HEK293 (cell line): ENCODE measurements around the gene MCRIP2.

Source experiments
- CTCF ChIA-PET: fragments of 350-600 bp; formaldehyde crosslinking; extraction: SDS; loops from one replicate; lab custom pipeline; 2021; ENCODE audit warnings: antibody characterized with exemption; lab: Yijun Ruan, JAX
- POLR2A ChIA-PET: fragments of 300-600 bp; formaldehyde crosslinking; extraction: SDS; loops from one replicate; lab custom pipeline; 2020; ENCODE audit warnings: antibody characterized with exemption, inconsistent platforms; lab: Yijun Ruan, JAX
- H3K27ac ChIP-seq: fragments of 200-500 bp; sonication (Bioruptor generic); 2 replicates; pipeline ENCODE4 v1.5.1; 2014; ENCODE audit warnings: low read depth, low read length, control low read depth, inconsistent platforms; ENCODE audit errors: extremely low read depth
- H3K36me3 ChIP-seq, 2 experiments: fragments of 200-500 bp in 1 of 2; sonication (Bioruptor generic) in 1 of 2; 1 replicate in 1 of 2; 2 replicates in 1 of 2; pipeline ENCODE4 v1.5.1; 2014 to 2017; ENCODE audit warnings: inconsistent platforms in 2 of 2, low read length in 2 of 2; ENCODE audit not compliant: control insufficient read depth in 2 of 2, insufficient read depth in 1 of 2
- H3K4me1 ChIP-seq: fragments of 200-500 bp; sonication (Bioruptor generic); 2 replicates; pipeline ENCODE4 v1.5.1; 2014; ENCODE audit warnings: mild to moderate bottlenecking, low read length, inconsistent platforms; ENCODE audit not compliant: control insufficient read depth, insufficient read depth
- H3K4me3 ChIP-seq: 2 replicates; pipeline ENCODE4 v1.5.1; 2011; ENCODE audit warnings: low read depth, mild to moderate bottlenecking, control low read depth, low read length, moderate library complexity
- H3K9me3 ChIP-seq: fragments of 200-500 bp; sonication (Bioruptor generic); 2 replicates; pipeline ENCODE4 v1.5.1; 2014; ENCODE audit warnings: low read depth, low read length, inconsistent platforms; ENCODE audit not compliant: control insufficient read depth, insufficient read depth
- EGR2 ChIP-seq: fragments of 450-650 bp; formaldehyde crosslinking; IDR thresholded peaks from 2 replicates; pipeline ENCODE4 v1.5.1; 2016; ENCODE audit warnings: low read depth, missing biosample characterization, missing genetic modification characterization
- KLF1 ChIP-seq: fragments of 450-650 bp; formaldehyde crosslinking; IDR thresholded peaks from 2 replicates; pipeline ENCODE4 v1.5.1; 2016; ENCODE audit warnings: missing biosample characterization, missing genetic modification characterization
- KLF7 ChIP-seq: fragments of 450-650 bp; formaldehyde crosslinking; IDR thresholded peaks from 2 replicates; pipeline ENCODE4 v1.5.1; 2016; ENCODE audit warnings: missing biosample characterization, missing genetic modification characterization, borderline replicate concordance
- PRDM1 ChIP-seq: fragments of 450-650 bp; formaldehyde crosslinking; IDR thresholded peaks from 2 replicates; pipeline ENCODE4; 2016; ENCODE audit warnings: missing biosample characterization, missing genetic modification characterization
- ZNF138 ChIP-seq: fragments of 450-650 bp; formaldehyde crosslinking; IDR thresholded peaks from 2 replicates; pipeline ENCODE4 v1.5.1; 2016; ENCODE audit warnings: missing biosample characterization, missing genetic modification characterization, borderline replicate concordance
- ZNF146 ChIP-seq: fragments of 450-650 bp; formaldehyde crosslinking; IDR thresholded peaks from 2 replicates; pipeline ENCODE4 v1.5.1; 2016; ENCODE audit warnings: missing biosample characterization, missing genetic modification characterization
- ZNF184 ChIP-seq: fragments of 450-650 bp; IDR thresholded peaks from 2 replicates; pipeline ENCODE4 v1.5.1; 2018; ENCODE audit warnings: missing biosample characterization, mild to moderate bottlenecking, missing genetic modification characterization
- ZNF521 ChIP-seq: fragments of 450-650 bp; formaldehyde crosslinking; IDR thresholded peaks from 2 replicates; pipeline ENCODE4 v1.5.1; 2017; ENCODE audit warnings: missing biosample characterization, mild to moderate bottlenecking, missing genetic modification characterization
- ZSCAN16 ChIP-seq: fragments of 450-650 bp; formaldehyde crosslinking; IDR thresholded peaks from 2 replicates; pipeline ENCODE4 v1.5.1; 2016; ENCODE audit warnings: missing biosample characterization, missing genetic modification characterization
- ZSCAN18 ChIP-seq: fragments of 450-650 bp; formaldehyde crosslinking; IDR thresholded peaks from 2 replicates; pipeline ENCODE4 v1.5.1; 2016; ENCODE audit warnings: missing biosample characterization, missing genetic modification characterization
- TF ChIP-seq, protein P1 (sequence below): fragments of 450-650 bp; formaldehyde crosslinking; IDR thresholded peaks from 2 replicates; pipeline ENCODE4 v1.5.1; 2016; ENCODE audit warnings: missing biosample characterization, missing genetic modification characterization
- TF ChIP-seq, protein P2 (sequence below): fragments of 450-650 bp; formaldehyde crosslinking; conservative IDR thresholded peaks from 2 replicates; pipeline ENCODE4 v1.5.1; 2016; ENCODE audit warnings: low read depth, missing biosample characterization, missing genetic modification characterization

MCRIP2 gene

DNA sequence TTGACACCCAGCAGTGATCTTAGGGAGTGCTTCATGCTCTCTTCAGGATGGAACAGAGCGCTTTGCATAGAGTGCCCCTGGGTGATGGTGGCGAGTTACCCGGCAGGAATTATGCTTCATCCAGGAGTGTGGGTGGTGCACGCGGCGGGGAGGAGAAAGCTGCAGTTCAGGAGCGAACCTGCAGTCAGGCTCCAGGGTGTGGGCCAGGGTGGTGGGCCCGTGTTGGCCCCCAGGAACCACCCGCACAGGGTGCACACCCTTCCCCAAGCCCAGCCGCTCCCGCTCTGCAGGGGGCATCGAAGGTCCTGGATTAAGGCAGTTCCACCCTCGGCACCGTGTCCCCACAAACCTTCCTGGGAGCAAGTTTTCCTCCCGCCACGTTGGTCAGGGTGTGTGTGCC lies 47.8 kb upstream of the MCRIP2 start (continued):
- TF ChIP-seq ZSCAN18 (no peak), ZNF184 (no peak), PRDM1 (tag by site-specific recombination) (no peak), ZNF138 (tag by site-specific recombination) (no peak)

DNA sequence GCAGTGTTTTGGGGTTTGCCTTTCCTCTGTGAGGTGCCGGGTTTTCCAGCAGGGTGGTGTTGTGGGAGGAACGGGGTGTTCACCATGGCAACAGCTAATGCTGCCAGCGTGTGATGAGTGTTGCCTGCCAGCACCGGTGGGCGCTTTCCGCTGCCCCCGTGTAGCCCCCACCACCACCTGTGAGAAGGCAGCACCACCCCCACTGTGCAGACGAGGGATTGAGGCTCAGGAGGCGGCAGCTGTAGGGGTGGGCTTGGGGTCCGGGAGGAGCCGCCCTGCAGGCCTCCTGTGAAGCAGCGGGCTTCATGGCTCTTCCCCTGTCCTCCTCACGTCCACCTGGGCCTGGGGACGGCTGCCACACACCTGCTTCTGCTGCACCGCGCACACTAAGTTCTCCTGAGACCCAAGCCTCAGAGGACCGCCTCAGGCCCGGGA lies 46.5 kb upstream of the MCRIP2 start:
- Histone ChIP-seq H3K27ac (no peak overlapping the region), H3K9me3 (no peaks in the 10 kb centered on the region), H3K4me1 (peaks cover 10% of the 10 kb centered on the region; the same call in 1 of the 2 replicates), H3K36me3 (peaks cover 0 to 21% of the 10 kb centered on the region in 2 experiments; a peak in 1 of 3 replicates), H3K4me3 (no peak overlapping the region)
- no peak for TF ChIP-seq ZNF146 (tag by site-specific recombination)
- 0 out of 2 replicates have a peak, but pooled peaks have one; percentile 23 for TF ChIP-seq EGR2 (tag by site-specific recombination)
- ChIA-PET POLR2A (no interaction called here), CTCF (interaction anchor here (0.7 to 1.1 kb wide), 2 partner anchors 18 to 87 kb away, joined by 3 read pairs; no protein-coding TSS in a partner anchor)

DNA sequence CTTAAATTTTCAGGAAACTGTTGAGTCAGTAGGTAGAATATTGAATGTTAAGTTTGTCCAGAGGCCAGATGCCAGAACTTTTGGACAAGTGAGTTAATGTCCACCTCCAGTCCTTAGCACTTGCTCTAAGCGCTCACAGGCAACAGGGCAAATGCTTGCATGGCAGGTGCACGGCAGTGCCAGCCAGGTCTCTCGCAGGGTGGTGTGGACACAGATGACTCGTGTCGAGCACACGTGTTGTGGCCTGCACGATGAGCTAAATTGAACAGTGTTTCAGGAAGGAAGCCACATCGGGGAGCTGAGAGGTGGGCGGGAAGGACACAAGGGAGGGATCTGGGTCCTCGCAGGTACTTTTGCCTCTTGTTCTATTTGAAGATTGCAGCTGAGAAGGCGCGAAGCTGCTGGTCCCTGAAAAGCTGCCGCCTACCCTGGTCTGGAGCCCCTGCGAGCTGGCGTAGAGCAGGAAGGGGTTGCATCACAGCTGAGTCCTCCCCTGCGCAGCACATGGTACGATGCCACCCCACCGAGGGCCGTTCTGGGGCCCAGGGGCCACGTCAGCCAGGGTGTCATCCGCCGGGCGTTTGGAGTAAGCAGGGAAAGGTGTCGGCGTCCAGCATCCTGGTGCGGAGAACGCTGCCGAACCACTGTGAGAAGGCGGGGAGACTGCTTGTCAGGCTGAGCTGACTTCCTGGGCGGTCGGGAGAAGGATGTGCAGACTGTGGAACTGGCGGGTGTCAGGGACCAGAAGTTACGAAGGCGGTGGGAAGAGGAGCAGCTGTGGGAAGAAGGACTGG lies 45.5 kb upstream of the MCRIP2 start:
- H3K27ac ChIP-seq = no peak overlapping the region
- H3K4me1 ChIP-seq = peaks cover 6% of the 10 kb centered on the region; the same call in 1 of the 2 replicates
- H3K36me3 ChIP-seq = peaks cover 0 to 21% of the 10 kb centered on the region in 2 experiments; a peak in 1 of 3 replicates
- POLR2A ChIA-PET = interaction anchor here (0.7 kb wide), 1 partner anchor 37 kb away, joined by 3 read pairs; no protein-coding TSS in a partner anchor
- TF ChIP-seq, protein P1, sequence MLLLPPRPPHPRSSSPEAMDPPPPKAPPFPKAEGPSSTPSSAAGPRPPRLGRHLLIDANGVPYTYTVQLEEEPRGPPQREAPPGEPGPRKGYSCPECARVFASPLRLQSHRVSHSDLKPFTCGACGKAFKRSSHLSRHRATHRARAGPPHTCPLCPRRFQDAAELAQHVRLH (tag by site-specific recombination) = no peak
- TF ChIP-seq, protein P2, sequence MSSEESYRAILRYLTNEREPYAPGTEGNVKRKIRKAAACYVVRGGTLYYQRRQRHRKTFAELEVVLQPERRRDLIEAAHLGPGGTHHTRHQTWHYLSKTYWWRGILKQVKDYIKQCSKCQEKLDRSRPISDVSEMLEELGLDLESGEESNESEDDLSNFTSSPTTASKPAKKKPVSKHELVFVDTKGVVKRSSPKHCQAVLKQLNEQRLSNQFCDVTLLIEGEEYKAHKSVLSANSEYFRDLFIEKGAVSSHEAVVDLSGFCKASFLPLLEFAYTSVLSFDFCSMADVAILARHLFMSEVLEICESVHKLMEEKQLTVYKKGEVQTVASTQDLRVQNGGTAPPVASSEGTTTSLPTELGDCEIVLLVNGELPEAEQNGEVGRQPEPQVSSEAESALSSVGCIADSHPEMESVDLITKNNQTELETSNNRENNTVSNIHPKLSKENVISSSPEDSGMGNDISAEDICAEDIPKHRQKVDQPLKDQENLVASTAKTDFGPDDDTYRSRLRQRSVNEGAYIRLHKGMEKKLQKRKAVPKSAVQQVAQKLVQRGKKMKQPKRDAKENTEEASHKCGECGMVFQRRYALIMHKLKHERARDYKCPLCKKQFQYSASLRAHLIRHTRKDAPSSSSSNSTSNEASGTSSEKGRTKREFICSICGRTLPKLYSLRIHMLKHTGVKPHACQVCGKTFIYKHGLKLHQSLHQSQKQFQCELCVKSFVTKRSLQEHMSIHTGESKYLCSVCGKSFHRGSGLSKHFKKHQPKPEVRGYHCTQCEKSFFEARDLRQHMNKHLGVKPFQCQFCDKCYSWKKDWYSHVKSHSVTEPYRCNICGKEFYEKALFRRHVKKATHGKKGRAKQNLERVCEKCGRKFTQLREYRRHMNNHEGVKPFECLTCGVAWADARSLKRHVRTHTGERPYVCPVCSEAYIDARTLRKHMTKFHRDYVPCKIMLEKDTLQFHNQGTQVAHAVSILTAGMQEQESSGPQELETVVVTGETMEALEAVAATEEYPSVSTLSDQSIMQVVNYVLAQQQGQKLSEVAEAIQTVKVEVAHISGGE (tag by site-specific recombination) = no peak
- TF ChIP-seq EGR2 (tag by site-specific recombination) = 0 out of 2 replicates have a peak, but pooled peaks have one; percentile 8
- no peaks in the 10 kb centered on the region for H3K9me3 ChIP-seq
- no peak overlapping the region for H3K4me3 ChIP-seq
- CTCF ChIA-PET = no interaction called here

DNA sequence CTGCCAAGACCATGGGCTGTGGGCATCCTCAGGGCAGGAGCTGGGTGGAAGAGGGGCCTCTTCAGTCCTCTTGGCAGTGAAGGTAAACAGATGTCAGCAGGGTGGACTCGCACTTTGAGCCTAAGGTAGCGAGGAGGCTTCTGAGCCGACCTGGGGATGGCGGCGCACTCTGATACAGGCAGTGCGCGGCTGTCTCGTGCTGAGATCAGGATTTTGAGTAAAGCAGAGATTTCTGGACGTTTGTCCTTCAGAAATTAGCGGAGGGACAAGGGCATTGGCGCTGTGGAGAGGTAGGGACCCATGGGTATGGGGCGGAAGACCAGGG lies 44.9 kb upstream of the MCRIP2 start:
- TF ChIP-seq KLF1 (no peak), ZSCAN16 (tag by site-specific recombination) (no peak), KLF7 (tag by site-specific recombination) (no peak), ZNF521 (no peak)
- Histone ChIP-seq H3K27ac (no peak overlapping the region), H3K9me3 (no peaks in the 10 kb centered on the region), H3K4me1 (peaks cover 6% of the 10 kb centered on the region; the same call in 1 of the 2 replicates), H3K36me3 (peaks cover 0 to 21% of the 10 kb centered on the region in 2 experiments; a peak in 1 of 3 replicates), H3K4me3 (no peak overlapping the region)
- ChIA-PET CTCF (no interaction called here), POLR2A (no interaction called here)
